Activated naive CD8-positive, alpha-beta T cell treated with anti-CD3 and anti-CD28 coated beads for 36 hours (primary cell): ENCODE measurements around the gene JAK3. TPM values are rescaled to one million over a fixed set of nuclear protein-coding genes. Genes with fewer than 3 reads are reported as not detected.
A peak's percentile ranks its signal among the peaks of the same experiment; 100 is the strongest.

Experiments used
- DNase-seq: peaks from one replicate; pipeline ENCODE4 v3.0.0; 2021
- H3K27ac Mint-ChIP-seq: one replicate; pipeline ENCODE4 v1.8.0; 2022; ENCODE audit warnings: mild to moderate bottlenecking, moderate library complexity, mixed read lengths
- H3K27me3 Mint-ChIP-seq: one replicate; pipeline ENCODE4 v1.8.0; 2022; ENCODE audit warnings: mild to moderate bottlenecking, mixed read lengths
- H3K36me3 Mint-ChIP-seq: one replicate; pipeline ENCODE4 v1.8.0; 2021; ENCODE audit warnings: mild to moderate bottlenecking, mixed read lengths
- H3K4me1 Mint-ChIP-seq: one replicate; pipeline ENCODE4 v1.8.0; 2021; ENCODE audit warnings: mixed read lengths
- H3K4me3 Mint-ChIP-seq: one replicate; pipeline ENCODE4 v1.8.0; 2022; ENCODE audit warnings: mild to moderate bottlenecking, moderate library complexity, mixed read lengths
- H3K9me3 Mint-ChIP-seq: one replicate; pipeline ENCODE4 v1.8.0; 2022; ENCODE audit warnings: mixed read lengths
- total RNA-seq, 2 experiments: library from RNA; stranded (reverse); gene quantifications; one replicate each; pipeline ENCODE4 v1.2.3, GENCODE V29; 2021

The JAK3 gene
- total RNA-seq, 2 experiments from 2014 or later, result 90.3 to 91.1 TPM

- Mint-ChIP-seq H3K36me3 (peaks cover 12% of the 10 kb centered on the region), H3K4me1 (peaks cover 21% of the 10 kb centered on the region), H3K27me3 (peaks cover 5% of the 10 kb centered on the region), H3K27ac (no peak overlapping the region), H3K4me3 (no peak overlapping the region), H3K9me3 (no peaks in the 10 kb centered on the region)
- peak; percentile 86 for DNase-seq
Measured at GRCh38 chr19:17855280-17856152, 7.7 kb upstream of the JAK3 start.

DNA sequence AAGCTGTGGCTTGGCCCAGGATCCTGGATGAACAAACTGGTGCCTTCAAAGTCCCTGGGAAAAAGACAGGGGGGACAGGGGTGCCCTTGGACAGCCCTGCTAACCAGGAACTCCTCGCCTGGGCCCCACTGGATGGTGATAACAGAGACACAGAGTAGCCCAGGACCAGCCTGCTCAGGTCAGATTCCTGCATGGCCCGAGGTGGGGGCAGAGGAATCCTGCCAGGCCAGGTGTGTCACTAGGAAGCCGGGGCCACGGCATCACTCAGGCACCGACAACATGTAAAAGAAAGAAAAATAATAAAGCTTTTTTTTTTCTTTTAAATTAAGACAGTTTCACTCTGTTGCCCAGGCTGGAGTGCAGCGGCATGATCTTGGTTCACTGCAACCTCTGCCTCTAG is 6.3 kb upstream of the JAK3 start:
- Mint-ChIP-seq H3K27me3 (no peaks in the 10 kb centered on the region), H3K4me3 (no peak overlapping the region), H3K36me3 (peaks cover 1% of the 10 kb centered on the region), H3K4me1 (peaks cover 26% of the 10 kb centered on the region), H3K9me3 (no peaks in the 10 kb centered on the region), H3K27ac (no peak overlapping the region)
- no peak for DNase-seq

- DNase-seq, result no peak
- H3K4me1 Mint-ChIP-seq, result peaks cover 54% of the 10 kb centered on the region
- H3K27ac Mint-ChIP-seq, result peak overlapping the region; percentile 94
- peak overlapping the region; percentile 88 for H3K4me3 Mint-ChIP-seq
- no peaks in the 10 kb centered on the region for H3K27me3 Mint-ChIP-seq
- no peaks in the 10 kb centered on the region for H3K9me3 Mint-ChIP-seq
- H3K36me3 Mint-ChIP-seq, result peaks cover 25% of the 10 kb centered on the region
Measured at GRCh38 chr19:17848595-17849292, 962 bp upstream of the JAK3 start.

GRCh38 chr19:17846146-17846545 is 1.6 kb downstream of the JAK3 start:
- peak overlapping the region; percentile 88 for H3K4me3 Mint-ChIP-seq
- no peaks in the 10 kb centered on the region for H3K27me3 Mint-ChIP-seq
- H3K36me3 Mint-ChIP-seq, result peaks cover 41% of the 10 kb centered on the region
- DNase-seq, result no peak
- H3K27ac Mint-ChIP-seq, result peak overlapping the region; percentile 94
- H3K4me1 Mint-ChIP-seq, result peaks cover 51% of the 10 kb centered on the region
- H3K9me3 Mint-ChIP-seq, result no peaks in the 10 kb centered on the region

DNA sequence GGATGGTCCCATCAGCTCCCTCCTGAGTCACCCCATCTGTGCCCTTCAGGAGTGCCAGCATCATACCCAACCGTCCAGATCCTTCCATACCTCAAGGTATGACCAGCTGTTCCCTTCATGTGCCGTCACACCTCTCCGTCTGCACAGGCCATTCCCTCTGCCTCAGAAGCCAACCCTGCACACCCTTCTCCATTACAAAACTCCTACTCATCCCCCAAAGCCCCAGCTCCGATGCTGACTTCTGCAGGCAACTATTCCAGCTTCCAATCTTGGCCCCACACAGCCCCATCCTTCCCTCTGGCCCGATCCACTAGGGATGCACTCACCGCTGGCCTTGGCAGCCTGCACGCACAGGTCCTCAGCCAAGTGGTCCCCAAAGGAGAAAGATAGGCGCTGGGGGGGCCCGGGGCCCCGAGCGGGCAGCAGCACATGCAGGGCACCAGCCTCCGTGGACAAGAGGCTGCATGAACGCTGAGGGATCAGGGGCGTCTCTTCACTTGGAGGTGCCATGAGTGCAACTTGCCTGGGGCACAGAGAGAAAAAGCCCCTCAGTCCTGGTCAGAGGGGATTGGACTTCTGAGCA is 3.8 kb downstream of the JAK3 start:
- Mint-ChIP-seq H3K9me3 (no peaks in the 10 kb centered on the region), H3K27me3 (no peaks in the 10 kb centered on the region), H3K36me3 (peaks cover 44% of the 10 kb centered on the region), H3K27ac (peak overlapping the region; percentile 51), H3K4me3 (peak overlapping the region; percentile 18), H3K4me1 (peaks cover 42% of the 10 kb centered on the region)
- DNase-seq, result no peak

DNA sequence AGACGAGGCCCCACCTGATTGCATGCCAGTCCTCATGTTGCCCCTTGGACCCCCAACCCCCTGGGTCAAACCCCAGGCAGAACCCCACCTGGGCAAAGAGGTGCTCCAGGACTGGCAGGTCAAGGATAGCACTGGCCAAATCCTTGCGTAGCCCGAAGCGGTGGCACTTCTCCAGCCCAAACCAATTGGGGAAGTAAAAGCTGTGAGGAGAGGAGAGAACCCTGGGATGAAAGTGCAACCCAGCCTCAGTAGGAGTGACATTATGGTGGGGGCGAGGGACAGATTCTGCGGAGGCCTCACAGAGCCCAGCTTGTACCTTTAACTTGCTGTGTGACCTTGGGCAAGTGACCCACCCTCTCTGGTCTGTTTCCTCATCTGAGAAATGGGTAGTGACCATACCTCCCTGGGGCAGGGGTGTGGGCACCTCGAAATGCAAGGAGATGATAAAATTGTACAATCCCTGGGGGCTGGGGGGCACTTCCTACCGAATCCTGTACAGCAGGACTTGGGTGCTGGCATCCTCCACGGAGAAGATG is 4.4 kb downstream of the JAK3 start:
- Mint-ChIP-seq H3K36me3 (peaks cover 46% of the 10 kb centered on the region), H3K27me3 (no peaks in the 10 kb centered on the region), H3K4me3 (no peak overlapping the region), H3K9me3 (no peaks in the 10 kb centered on the region), H3K27ac (peak overlapping the region; percentile 45), H3K4me1 (peaks cover 35% of the 10 kb centered on the region)
- DNase-seq, result no peak

DNA sequence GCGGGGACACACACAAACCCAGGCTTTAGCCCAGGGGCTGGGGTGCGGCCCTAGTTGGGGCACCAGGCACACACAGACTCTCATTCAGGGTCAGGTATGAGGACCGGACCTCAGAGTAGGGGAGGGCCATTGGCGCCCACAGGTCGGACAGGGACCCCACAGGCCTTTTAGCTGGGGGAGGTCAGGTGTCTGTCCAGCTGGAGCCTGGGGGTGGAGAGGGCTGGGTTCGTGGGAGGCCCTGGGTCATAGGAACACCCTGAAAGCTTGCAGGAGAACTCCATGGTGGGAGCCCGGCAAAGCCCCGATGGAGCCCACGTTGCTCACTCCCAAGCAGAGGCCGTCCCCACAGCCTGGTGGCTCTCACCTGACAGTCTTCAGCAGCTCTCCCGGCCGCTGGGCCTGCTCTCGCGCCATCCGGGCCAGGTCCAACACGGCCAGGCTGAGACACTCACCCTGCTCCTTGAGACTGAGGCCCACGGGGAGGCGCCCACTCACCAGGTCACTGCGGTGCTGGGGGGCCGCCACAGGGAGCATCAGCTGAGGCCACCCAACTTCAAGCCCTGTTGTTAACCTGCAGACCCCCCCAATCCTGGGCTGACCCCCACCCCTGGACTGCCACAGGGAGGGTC is 5.0 kb downstream of the JAK3 start:
- Mint-ChIP-seq H3K27ac (no peak overlapping the region), H3K4me1 (peaks cover 33% of the 10 kb centered on the region), H3K9me3 (no peaks in the 10 kb centered on the region), H3K36me3 (peaks cover 50% of the 10 kb centered on the region), H3K4me3 (no peak overlapping the region), H3K27me3 (no peaks in the 10 kb centered on the region)
- DNase-seq, result no peak

- DNase-seq, result peak; percentile 65
- Mint-ChIP-seq H3K4me1 (peaks cover 31% of the 10 kb centered on the region), H3K4me3 (no peak overlapping the region), H3K27me3 (no peaks in the 10 kb centered on the region), H3K9me3 (no peaks in the 10 kb centered on the region), H3K27ac (no peak overlapping the region), H3K36me3 (peaks cover 51% of the 10 kb centered on the region)
Measured at GRCh38 chr19:17841810-17842662, 5.7 kb downstream of the JAK3 start.

GRCh38 chr19:17841371-17841809 is 6.4 kb downstream of the JAK3 start:
- peaks cover 30% of the 10 kb centered on the region for H3K4me1 Mint-ChIP-seq
- H3K36me3 Mint-ChIP-seq, result peaks cover 52% of the 10 kb centered on the region
- no peak overlapping the region for H3K4me3 Mint-ChIP-seq
- no peaks in the 10 kb centered on the region for H3K27me3 Mint-ChIP-seq
- no peaks in the 10 kb centered on the region for H3K9me3 Mint-ChIP-seq
- DNase-seq, result no peak
- no peak overlapping the region for H3K27ac Mint-ChIP-seq

GRCh38 chr19:17840019-17840418 is 7.8 kb downstream of the JAK3 start:
- Mint-ChIP-seq H3K9me3 (no peaks in the 10 kb centered on the region), H3K27ac (no peak overlapping the region), H3K36me3 (peaks cover 52% of the 10 kb centered on the region), H3K4me1 (peaks cover 20% of the 10 kb centered on the region), H3K27me3 (no peaks in the 10 kb centered on the region), H3K4me3 (no peak overlapping the region)
- DNase-seq, result no peak

GRCh38 chr19:17837972-17838371 is 9.8 kb downstream of the JAK3 start:
- DNase-seq, result no peak
- peak overlapping the region; percentile 70 for H3K27ac Mint-ChIP-seq
- H3K4me1 Mint-ChIP-seq, result peaks cover 7% of the 10 kb centered on the region
- H3K27me3 Mint-ChIP-seq, result no peaks in the 10 kb centered on the region
- H3K4me3 Mint-ChIP-seq, result no peak overlapping the region
- peaks cover 44% of the 10 kb centered on the region for H3K36me3 Mint-ChIP-seq
- H3K9me3 Mint-ChIP-seq, result no peaks in the 10 kb centered on the region

GRCh38 chr19:17836530-17836929 is 11.3 kb downstream of the JAK3 start:
- Mint-ChIP-seq H3K27ac (peak overlapping the region; percentile 1), H3K9me3 (peaks cover 3% of the 10 kb centered on the region), H3K4me3 (no peak overlapping the region), H3K27me3 (no peaks in the 10 kb centered on the region), H3K36me3 (peaks cover 52% of the 10 kb centered on the region), H3K4me1 (peaks cover 7% of the 10 kb centered on the region)
- DNase-seq, result no peak

- Mint-ChIP-seq H3K9me3 (peaks cover 3% of the 10 kb centered on the region), H3K4me3 (no peak overlapping the region), H3K4me1 (peaks cover 4% of the 10 kb centered on the region), H3K27ac (peak overlapping the region; percentile 38), H3K36me3 (peaks cover 56% of the 10 kb centered on the region), H3K27me3 (no peaks in the 10 kb centered on the region)
- DNase-seq, result no peak
Measured at GRCh38 chr19:17835182-17836006, 12.4 kb downstream of the JAK3 start.
